SU-DHL-6 (cell line): ENCODE data around the gene GRID1.

Experiments
- EZH2phosphoT487 ChIP-seq: fragments of 200-600 bp; sonication (generic), shearing (Covaris generic); conservative IDR thresholded peaks from 2 replicates; pipeline ENCODE4 v1.6.1; 2018; ENCODE audit warnings: mild to moderate bottlenecking, antibody characterized with exemption, low read length, moderate library complexity, mixed read lengths
- TF ChIP-seq, protein P1 (sequence below): fragments of 200-600 bp; sonication (generic); IDR thresholded peaks from one replicate; pipeline ENCODE4 v1.5.1; 2017; ENCODE audit warnings: antibody characterized with exemption, mild to moderate bottlenecking, low read length, moderate library complexity; ENCODE audit not compliant: insufficient read depth, poor library complexity, severe bottlenecking

DNA sequence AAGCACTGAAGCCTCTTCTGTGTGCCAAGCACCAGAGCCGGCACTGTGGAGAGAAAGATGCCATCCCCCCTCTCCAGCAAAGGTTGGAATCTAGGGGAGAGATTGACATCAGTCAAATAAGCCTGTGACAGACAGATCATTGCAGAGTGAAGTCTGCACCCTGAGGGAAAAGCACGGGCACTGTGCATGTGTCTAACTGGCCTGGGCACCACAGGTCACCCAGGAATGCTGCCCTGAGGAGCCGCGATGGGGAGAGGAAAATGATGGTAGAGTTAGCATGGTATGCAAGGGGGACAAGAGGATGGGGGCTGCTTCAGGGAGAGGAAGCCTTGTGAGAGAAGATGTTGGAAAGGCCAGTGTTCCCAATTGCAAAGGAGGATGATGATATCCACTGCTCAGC is 261.0 kb downstream of the GRID1 start:
- TF ChIP-seq, protein P1, sequence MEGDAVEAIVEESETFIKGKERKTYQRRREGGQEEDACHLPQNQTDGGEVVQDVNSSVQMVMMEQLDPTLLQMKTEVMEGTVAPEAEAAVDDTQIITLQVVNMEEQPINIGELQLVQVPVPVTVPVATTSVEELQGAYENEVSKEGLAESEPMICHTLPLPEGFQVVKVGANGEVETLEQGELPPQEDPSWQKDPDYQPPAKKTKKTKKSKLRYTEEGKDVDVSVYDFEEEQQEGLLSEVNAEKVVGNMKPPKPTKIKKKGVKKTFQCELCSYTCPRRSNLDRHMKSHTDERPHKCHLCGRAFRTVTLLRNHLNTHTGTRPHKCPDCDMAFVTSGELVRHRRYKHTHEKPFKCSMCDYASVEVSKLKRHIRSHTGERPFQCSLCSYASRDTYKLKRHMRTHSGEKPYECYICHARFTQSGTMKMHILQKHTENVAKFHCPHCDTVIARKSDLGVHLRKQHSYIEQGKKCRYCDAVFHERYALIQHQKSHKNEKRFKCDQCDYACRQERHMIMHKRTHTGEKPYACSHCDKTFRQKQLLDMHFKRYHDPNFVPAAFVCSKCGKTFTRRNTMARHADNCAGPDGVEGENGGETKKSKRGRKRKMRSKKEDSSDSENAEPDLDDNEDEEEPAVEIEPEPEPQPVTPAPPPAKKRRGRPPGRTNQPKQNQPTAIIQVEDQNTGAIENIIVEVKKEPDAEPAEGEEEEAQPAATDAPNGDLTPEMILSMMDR = no peak
- TF ChIP-seq EZH2phosphoT487 = no peak
